HG02763 (cell line): ENCODE results near the gene MUC2.

Experiments used
- ATAC-seq: cut with Tn5 transposase; IDR thresholded peaks from one replicate; pipeline ENCODE4 v1.9.1; 2021; ENCODE audit warnings: mild to moderate bottlenecking, moderate library complexity; ENCODE audit not compliant: unreplicated experiment

MUC2 gene

DNA sequence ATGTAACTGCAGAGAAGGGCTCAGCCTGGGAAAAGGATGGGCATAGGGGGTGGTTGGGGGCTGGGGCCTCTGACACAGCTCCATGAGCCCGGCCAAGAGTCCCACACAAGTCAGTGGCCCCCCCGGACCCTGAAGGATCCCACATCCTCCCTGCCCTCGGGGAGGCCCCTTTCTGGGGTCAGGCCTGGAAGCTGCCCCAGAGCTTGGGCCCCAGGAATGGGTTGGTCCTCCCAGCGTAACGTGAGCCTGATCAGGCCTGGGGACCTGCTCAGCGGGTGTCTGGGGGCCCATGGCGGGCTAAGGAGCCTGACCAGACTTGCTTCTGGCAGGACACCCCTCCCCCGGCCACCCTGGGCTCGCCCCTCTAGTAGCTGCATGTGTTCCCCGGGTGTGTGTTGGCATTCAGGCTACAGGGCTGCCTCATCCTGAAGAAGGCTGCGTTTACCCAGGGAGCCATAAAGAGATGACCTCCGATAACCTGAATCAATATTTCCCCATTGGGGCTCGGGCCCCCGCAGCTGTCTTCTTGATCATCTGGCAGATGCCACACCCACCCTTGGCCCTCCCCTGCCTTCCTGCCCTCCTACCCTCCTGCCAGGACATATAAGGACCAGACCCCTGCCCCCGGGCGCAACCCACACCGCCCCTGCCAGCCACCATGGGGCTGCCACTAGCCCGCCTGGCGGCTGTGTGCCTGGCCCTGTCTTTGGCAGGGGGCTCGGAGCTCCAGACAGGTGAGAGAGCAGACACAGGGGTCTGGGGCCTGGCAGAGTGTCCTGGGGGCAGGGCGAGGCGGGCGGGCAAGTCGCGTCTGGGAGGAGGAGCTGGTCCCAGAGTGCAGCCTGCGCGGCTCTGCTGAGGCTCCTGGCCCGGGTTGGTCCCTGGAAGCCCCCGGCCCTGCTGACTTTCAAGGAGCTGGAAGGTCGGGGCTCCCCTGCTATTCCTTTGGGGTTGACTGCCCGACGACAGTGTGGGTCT, at the start of gene MUC2:
Gene MUC2, plus strand, starts transcription at position 631 of the 978 bp plus-strand sequence.
- no peak for ATAC-seq

GRCh38 chr11:1025410-1026162, 49.1 kb upstream of the MUC2 start:
- no peak for ATAC-seq

DNA sequence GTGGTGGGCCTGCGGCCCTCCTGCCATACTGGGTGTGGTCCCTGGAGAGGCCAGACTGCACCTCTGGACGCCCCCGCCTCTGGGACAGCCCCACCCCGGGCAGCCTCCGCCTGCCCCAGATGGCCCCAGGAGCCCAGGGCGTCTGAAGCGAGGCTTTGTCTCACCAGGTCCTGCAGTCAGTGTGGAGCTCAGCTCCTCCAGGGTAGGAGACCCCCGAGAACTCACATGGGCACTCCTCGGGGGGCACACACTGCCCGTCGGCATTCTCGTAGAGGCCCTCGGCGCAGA, 48.6 kb upstream of the MUC2 start:
- ATAC-seq = no peak

DNA sequence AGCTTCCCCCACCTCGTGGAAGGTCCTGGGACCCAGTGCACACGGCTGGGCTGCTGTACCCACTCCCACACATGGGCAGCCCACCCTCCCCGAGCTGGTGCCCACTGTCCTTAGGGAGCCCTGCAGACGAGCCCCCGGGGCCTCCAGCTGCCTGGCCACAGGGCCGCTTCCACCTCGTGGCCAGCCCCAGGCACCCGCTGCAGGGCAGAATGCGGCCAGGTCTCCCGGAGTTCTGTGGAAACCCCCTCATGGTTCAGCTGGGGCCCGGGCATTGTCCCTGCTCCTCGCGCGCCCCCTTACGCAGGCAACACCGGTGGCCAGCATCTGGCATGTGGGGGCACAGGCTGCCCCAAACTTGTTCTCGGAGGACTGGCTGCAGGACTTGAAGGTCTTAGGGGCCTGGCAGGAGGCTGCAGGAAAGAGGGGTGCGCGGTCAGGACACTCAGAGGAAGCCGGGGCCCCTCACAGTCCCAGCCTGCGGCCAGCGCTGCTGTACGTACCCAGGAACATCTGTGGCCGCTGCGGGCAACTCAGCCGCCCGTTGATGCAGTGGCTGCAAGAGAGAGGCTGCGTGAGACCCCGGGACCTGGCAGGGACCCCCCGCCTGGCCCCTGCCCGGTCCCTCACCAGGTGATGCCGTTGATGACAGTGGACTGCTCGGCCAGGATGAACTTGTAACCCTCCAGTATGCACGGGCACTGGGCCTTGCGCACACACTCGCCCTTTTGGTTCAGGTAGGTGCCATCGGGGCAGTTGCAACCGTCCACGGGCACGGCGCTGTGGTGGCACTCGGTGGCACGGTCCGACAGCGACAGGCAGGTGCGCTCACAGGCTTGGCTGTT, 47.8 kb upstream of the MUC2 start:
- ATAC-seq = no peak

DNA sequence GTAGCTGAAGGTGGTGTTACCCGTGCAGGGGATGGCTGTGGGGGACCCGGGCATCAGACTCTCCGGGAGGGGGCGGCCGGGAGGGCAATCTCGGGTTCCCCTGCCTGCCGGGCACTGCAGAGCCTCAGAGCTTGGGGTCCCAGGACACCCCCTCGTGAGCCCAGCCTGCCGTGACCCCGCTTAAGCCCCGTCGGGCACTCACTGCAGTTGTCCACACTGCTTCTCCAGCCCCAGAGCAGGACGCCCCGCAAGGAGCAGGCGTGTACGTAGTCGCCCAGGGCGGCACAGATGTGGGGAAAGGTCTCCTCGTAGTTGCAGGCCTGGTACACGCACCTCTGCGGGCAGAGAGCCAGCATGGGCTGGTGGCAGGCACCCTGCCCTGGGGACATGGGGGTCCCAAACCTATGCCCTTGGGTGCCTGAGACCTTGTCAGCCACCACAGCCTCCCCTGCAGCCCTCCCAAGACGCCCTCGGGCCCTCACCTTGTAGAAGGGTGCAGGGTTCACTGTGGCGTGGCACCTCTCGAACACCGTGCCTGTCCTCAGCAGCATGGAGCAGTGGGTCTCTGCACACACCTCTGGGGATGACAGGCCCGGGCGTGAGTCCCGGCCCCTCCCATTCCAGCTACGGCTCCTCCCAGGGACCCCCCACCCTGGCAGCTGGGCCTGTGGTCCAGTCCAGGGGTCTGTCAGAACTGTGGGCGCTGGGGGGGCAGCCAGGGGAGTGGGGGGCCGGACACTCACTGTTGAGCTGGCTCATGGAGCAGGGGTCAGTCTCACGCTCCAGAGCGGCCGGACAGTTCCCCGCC, 47.0 kb upstream of the MUC2 start:
- no peak for ATAC-seq

- no peak for ATAC-seq
These were observed 46.5 kb upstream of the MUC2 start for GRCh38 chr11:1028291-1028540.

DNA sequence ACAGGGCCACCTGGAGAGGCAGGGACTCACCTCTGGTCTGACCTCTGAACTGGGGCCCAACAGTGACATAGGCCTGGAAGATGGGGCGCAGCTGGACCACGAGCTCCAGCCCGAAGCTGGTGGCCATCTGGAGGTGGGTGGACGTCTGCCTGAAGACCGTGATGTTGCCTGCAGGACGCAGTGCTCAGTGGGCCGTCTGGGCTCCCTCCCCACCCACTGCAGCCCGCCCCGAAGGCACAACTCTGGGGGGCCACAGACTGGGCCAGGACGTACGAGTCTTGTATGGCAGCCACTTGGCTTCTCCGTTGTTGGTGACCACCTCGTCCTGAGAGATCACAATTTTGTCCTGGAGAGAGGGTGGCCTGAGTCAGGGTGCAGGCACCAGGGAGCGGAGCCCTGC, 46.1 kb upstream of the MUC2 start:
- ATAC-seq = no peak

- no peak for ATAC-seq
These were observed 45.6 kb upstream of the MUC2 start for GRCh38 chr11:1029051-1029450.

GRCh38 chr11:1029654-1030053, 45.0 kb upstream of the MUC2 start:
- ATAC-seq = no peak

DNA sequence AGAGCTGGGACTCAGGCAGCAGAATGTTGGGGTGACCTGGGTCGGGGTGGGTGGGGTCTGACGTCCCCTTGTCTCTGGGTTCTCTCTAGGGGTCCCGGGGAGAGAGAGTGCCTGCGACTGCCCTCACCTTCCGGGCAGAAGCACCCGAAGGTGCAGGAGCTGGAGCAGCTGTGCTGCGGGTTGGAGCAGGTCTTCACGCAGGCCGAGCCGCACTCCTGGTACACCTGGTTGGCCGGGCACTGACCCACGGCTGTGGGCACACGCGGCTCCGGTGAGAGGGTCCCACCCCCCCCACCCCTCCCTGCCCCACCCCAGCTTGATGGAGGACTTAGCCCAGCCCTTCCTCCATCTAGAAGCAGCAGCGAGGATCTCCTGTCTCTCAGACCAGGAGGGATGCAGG, 44.6 kb upstream of the MUC2 start:
- ATAC-seq = no peak

- no peak for ATAC-seq
These were observed 44.1 kb upstream of the MUC2 start for GRCh38 chr11:1030556-1030955.

DNA sequence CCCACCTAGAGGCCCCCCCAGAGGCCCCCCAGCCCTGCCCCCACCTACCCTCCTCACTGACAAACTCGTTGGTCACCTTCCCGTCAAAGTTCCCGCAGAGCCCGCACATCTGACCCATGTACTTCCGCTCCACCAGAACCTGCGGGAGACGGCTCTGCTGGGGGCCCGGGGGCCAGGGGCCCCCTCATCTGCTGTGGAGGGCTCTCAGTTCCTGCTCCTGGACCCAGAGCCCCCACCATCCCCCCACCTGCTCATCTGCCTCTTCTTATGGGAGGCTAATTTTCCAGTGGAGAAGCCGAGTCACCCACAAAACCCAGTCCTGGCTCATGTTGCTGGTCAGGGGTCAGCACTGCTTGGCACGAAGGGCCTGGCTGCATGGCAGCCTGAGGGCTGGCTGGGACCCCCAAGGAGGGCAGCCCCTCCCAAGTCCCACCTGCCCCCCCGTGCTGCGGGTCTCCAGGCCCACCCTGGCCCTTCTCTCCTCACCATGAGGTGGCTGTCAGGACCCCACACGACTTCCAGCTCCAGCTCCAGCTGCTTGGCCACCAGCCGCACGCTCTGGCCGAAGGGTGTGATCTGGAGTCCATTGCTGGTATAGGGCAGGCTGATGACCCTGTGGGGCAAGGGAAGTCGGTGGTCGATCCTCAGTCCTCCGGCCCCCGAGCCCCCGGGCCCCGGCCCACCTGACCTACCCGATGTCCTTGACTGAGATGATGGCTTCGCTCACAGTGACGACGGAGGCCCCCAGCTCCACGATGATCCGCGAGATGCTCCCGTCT, 43.4 kb upstream of the MUC2 start:
- ATAC-seq = no peak

DNA sequence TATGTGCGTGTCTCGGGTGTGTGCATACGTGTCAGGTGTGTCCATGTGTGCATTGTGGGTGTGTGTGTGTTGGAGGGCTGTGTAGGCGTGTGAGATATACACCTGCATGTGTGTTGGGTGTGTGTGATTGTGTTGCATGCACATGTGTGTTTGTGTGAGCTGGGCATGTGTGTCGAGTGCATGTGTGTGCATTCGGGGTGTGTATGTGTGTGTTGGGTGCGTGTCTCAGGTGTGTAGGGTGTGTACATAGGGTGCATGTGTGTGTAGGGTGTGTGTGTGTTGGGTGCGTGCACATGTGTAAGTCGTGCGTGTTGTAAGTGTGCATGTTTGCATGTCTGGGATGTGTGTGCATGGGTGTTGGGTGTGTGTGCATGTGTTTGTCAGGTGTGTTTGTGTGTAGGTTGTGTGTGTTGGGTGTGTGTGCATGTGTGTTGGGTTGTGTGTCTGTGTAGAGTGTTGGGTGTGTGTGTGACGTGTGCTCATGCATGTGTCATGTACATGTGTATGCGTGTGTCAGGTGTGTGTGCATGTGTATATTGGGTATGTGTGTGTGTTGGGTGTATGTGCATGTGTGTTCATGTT, 42.3 kb upstream of the MUC2 start:
- no peak for ATAC-seq

DNA sequence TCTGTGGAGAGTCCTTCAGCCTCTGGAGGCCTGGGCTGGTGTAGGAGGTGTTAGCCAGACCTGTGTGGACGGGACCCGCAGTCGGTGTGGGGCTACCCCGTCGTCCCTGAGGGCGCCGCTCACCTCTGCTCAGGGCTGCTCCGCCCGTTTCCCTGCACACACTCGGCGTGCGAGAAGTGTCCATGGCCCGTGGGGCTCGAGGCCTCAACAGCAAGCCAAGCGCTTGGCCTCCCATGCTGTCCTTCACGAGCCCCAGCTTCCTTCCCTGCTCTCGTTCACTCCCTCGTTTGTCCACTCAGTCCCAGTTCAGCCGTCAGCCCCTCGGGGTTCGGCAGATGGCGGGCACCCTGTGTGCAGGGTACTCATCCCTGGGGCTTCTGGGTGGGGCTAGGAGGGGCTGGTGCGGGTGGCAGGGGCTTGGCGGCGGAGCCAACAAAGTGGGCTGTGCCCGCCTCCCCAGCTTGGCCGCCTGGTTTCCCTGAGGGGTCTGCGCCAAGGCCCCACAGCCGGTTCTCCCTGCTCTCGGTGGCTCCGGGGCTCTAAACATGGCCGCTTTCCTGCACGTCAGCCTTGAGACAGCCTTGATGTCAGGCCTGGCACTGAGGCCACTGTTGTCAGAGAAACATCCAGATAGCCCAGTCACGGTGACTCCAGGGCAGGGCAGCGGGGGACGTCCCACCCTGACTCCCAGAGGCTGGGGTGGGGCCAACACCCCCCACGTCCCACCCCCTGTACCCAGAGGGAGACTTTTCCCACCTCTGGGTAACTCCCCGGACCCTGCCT, 41.5 kb upstream of the MUC2 start:
- no peak for ATAC-seq

DNA sequence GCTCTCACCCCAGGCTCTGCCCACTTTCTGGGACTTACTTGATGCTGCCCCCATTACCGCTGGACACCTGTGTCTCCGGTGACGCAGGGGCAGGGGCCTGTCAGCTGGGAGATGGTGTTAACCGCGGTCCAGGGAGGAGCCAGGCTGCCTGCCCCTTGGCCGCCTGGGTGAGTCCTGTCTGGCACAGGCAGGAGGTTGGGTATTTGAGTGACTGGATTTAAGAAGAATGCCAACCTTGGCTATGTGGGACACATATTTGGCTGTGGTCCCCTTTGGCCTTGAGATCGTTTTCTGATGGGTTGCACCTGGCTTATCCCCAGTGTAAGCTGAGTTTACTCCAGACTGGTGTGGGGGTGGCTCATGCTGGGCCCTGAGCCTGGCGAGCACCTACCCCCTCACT, 40.7 kb upstream of the MUC2 start:
- ATAC-seq = no peak

- ATAC-seq = no peak
These were observed 40.0 kb upstream of the MUC2 start for GRCh38 chr11:1034456-1035295.

GRCh38 chr11:1035577-1036283, 38.9 kb upstream of the MUC2 start:
- ATAC-seq = no peak
